ENCODE measurements around the gene SREK1IP1.

SREK1IP1 gene

DNA sequence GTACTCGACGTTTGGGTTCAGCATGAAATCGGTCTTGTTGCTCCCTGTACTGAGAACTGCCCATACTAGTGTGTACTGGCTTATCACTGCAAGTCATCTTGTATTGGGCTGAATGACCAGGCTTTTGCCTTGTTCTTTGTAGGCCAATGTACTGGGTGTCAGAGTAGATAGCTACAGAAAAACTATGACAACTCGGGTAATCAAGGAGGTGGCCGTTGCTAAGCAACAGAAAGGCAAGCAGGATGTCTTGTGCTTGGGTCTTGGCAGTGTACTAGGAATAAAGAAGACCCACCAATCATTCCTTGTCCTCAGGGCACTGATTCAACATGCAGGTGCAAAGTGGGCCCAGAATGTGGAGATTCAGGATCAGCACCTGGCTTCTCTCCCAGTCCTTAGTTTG, 90.1 kb downstream of the SREK1IP1 start:
- DNase-seq, result no peak

DNA sequence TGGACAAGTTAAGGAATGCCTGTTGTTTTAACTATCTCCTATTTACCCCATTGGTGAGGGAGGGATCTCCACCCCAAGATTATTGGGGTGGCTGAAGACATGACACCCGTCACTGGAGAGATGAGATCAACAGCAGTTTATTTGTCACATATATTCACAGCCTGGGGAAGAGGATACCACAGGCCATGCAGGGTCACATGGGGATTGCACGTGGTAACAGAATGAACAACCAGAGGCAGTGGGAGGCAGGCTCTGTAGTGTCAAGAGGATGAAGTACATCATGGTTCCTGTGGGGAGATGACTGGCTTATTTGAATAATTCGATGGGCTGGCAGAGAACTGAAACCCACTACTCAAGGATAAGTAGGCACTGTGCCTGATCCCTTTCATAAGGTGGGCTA, 96.8 kb downstream of the SREK1IP1 start:
- no peak for DNase-seq

GRCh38 chr5:64670277-64670676, 98.2 kb downstream of the SREK1IP1 start:
- no peak for DNase-seq

Measured in retina (tissue), 1 donor.